H1 (cell line): ENCODE measurements around the gene EXOC2. TPM values are rescaled to one million over a fixed set of nuclear protein-coding genes. Genes with fewer than 3 reads are reported as not detected.

Experiments used
- CTCF ChIA-PET: fragments of 300-600 bp; sonication (Branson Sonifier 250); formaldehyde crosslinking; loops from one replicate; lab custom pipeline; 2021; ENCODE audit not compliant: partially characterized antibody; lab: Charles Lee
- POLR2A ChIA-PET: fragments of 300-600 bp; sonication (Branson Sonifier 250); formaldehyde crosslinking; loops from one replicate; lab custom pipeline; 2021; ENCODE audit warnings: inconsistent platforms; ENCODE audit not compliant: partially characterized antibody; lab: Charles Lee
- DNase-seq, 2 experiments: peaks; one replicate each; pipeline versions ENCODE4 v3.0.0 to v3.0.0-alpha.2; 2010 to 2022; ENCODE audit warnings: low spot score in 2 of 2, low read depth in 1 of 2, mixed read lengths in 1 of 2
- FAIRE-seq: peaks from 2 replicates; lab custom pipeline; 2011; peaks lifted over from hg19 to GRCh38; lab: Jason Lieb, UNC
- H2AFZ ChIP-seq: 2 replicates; pipeline ENCODE4 v1.8.1; 2012; ENCODE audit warnings: low read length, inconsistent platforms
- H2AK5ac ChIP-seq: 2 replicates; pipeline ENCODE4 v1.6.1; 2013; ENCODE audit warnings: low read depth, low read length
- H2BK120ac ChIP-seq: replicated peaks from 2 replicates; pipeline ENCODE3; 2013; ENCODE audit warnings: low read depth, low read length, inconsistent platforms
- H2BK12ac ChIP-seq: 2 replicates; pipeline ENCODE4 v1.6.1; 2013; ENCODE audit warnings: low read depth, low read length
- H2BK15ac ChIP-seq: 2 replicates; pipeline ENCODE4 v1.6.1; 2013; ENCODE audit warnings: low read length
- H2BK20ac ChIP-seq: 2 replicates; pipeline ENCODE4 v1.6.1; 2013; ENCODE audit warnings: low read length
- H2BK5ac ChIP-seq: 2 replicates; pipeline ENCODE4 v1.6.1; 2013; ENCODE audit warnings: low read depth, low read length
- H3K14ac ChIP-seq: 2 replicates; pipeline ENCODE4 v1.6.1; 2013; ENCODE audit warnings: inconsistent platforms; ENCODE audit not compliant: insufficient read length
- H3K18ac ChIP-seq: 2 replicates; pipeline ENCODE4 v1.6.1; 2013; ENCODE audit warnings: low read length; ENCODE audit errors: extremely low read depth
- H3K23ac ChIP-seq: 2 replicates; pipeline ENCODE4 v1.6.1; 2013; ENCODE audit warnings: inconsistent platforms; ENCODE audit not compliant: insufficient read length
- H3K23me2 ChIP-seq: 2 replicates; pipeline ENCODE4 v1.6.1; 2013; ENCODE audit warnings: low read depth, low read length
- H3K27ac ChIP-seq: 2 replicates; pipeline ENCODE4 v1.6.1; 2011; ENCODE audit warnings: low read depth, low read length, inconsistent platforms
- H3K27me3 ChIP-seq, 4 experiments: replicated peaks in 1 of 4; 1 replicate in 1 of 4; 2 replicates in 3 of 4; pipeline versions ENCODE4 v1.6.1 to v1.8.1; 2011 to 2013; ENCODE audit warnings: low read length in 3 of 4, mild to moderate bottlenecking in 3 of 4, inconsistent platforms in 2 of 4, mixed read lengths in 2 of 4, moderate library complexity in 1 of 4; ENCODE audit not compliant: control insufficient read depth in 3 of 4, insufficient read depth in 3 of 4; ENCODE audit errors: extremely low read depth in 1 of 4
- H3K36me3 ChIP-seq, 4 experiments: 2 replicates each; pipeline versions ENCODE4 v1.6.1 to v1.8.1; 2011 to 2013; ENCODE audit warnings: mild to moderate bottlenecking in 4 of 4, low read length in 3 of 4, moderate library complexity in 2 of 4, control low read depth in 1 of 4, inconsistent platforms in 1 of 4; ENCODE audit not compliant: insufficient read depth in 4 of 4, control insufficient read depth in 2 of 4
- H3K4ac ChIP-seq: replicated peaks from 2 replicates; pipeline ENCODE3; 2013; ENCODE audit warnings: low read length, low read depth, mixed read lengths, inconsistent platforms; ENCODE audit not compliant: insufficient read length
- H3K4me1 ChIP-seq, 4 experiments: replicated peaks in 1 of 4; 1 replicate in 1 of 4; 2 replicates in 3 of 4; pipeline versions ENCODE4 v1.6.1 to v1.8.1; 2011 to 2013; ENCODE audit warnings: low read length in 3 of 4, inconsistent platforms in 2 of 4, mixed read lengths in 1 of 4; ENCODE audit not compliant: insufficient read depth in 4 of 4, control insufficient read depth in 3 of 4
- H3K4me2 ChIP-seq, 2 experiments: 2 replicates each; pipeline versions ENCODE4 v1.6.1 to v1.8.1; 2011 to 2013; ENCODE audit warnings: low read depth in 2 of 2, low read length in 2 of 2, control low read depth in 1 of 2, inconsistent platforms in 1 of 2, mild to moderate bottlenecking in 1 of 2; ENCODE audit not compliant: insufficient read depth in 1 of 2
- H3K4me3 ChIP-seq, 4 experiments: fragments of 200-600, 300-600 bp in 1 of 4; sonication (generic), shearing (Covaris generic), sonication (Bioruptor Twin) in 1 of 4; 2 replicates each; pipeline versions ENCODE4 v1.5.1 to v1.8.1; 2011 to 2016; ENCODE audit warnings: low read length in 4 of 4, low read depth in 3 of 4, control low read depth in 2 of 4, inconsistent platforms in 2 of 4, mild to moderate bottlenecking in 2 of 4, mixed read lengths in 1 of 4, moderate library complexity in 1 of 4; ENCODE audit not compliant: insufficient read depth in 2 of 4; ENCODE audit errors: extremely low read depth in 1 of 4
- H3K56ac ChIP-seq: replicated peaks from 2 replicates; pipeline ENCODE3; 2013; ENCODE audit warnings: low read depth, mild to moderate bottlenecking, mixed read lengths, low read length, inconsistent platforms; ENCODE audit not compliant: insufficient read length
- H3K79me1 ChIP-seq: 2 replicates; pipeline ENCODE4 v1.6.1; 2013; ENCODE audit warnings: low read depth, low read length, control low read depth
- H3K79me2 ChIP-seq, 2 experiments: 2 replicates each; pipeline versions ENCODE4 v1.6.1 to v1.8.1; 2012 to 2013; ENCODE audit warnings: low read length in 2 of 2, mild to moderate bottlenecking in 2 of 2, inconsistent platforms in 1 of 2; ENCODE audit not compliant: insufficient read depth in 2 of 2, control insufficient read depth in 1 of 2
- H3K9ac ChIP-seq, 4 experiments: replicated peaks in 1 of 4; 1 replicate in 1 of 4; 2 replicates in 3 of 4; pipeline versions ENCODE4 v1.6.1 to v1.8.1; 2011 to 2013; ENCODE audit warnings: low read depth in 3 of 4, low read length in 3 of 4, control low read depth in 2 of 4, mild to moderate bottlenecking in 2 of 4, moderate library complexity in 2 of 4, inconsistent platforms in 1 of 4; ENCODE audit errors: extremely low read depth in 1 of 4
- H3K9me3 ChIP-seq, 2 experiments: 2 replicates each; pipeline versions ENCODE4 v1.6.1 to v1.8.1; 2012 to 2013; ENCODE audit warnings: mild to moderate bottlenecking in 2 of 2, moderate library complexity in 2 of 2, control low read depth in 1 of 2, inconsistent platforms in 1 of 2, low read depth in 1 of 2, low read length in 1 of 2, mixed read lengths in 1 of 2; ENCODE audit not compliant: insufficient read depth in 2 of 2
- H4K20me1 ChIP-seq, 2 experiments: replicated peaks in 1 of 2; 2 replicates each; pipeline versions ENCODE3 to v1.8.1; 2011 to 2013; ENCODE audit warnings: inconsistent platforms in 2 of 2, low read length in 2 of 2, mild to moderate bottlenecking in 1 of 2; ENCODE audit not compliant: insufficient read depth in 2 of 2, control insufficient read depth in 1 of 2
- H4K5ac ChIP-seq: 2 replicates; pipeline ENCODE4 v1.6.1; 2013; ENCODE audit warnings: low read length, low read depth, mixed read lengths, inconsistent platforms; ENCODE audit not compliant: insufficient read length
- H4K8ac ChIP-seq: 2 replicates; pipeline ENCODE4 v1.8.0; 2013; ENCODE audit warnings: mild to moderate bottlenecking, moderate library complexity, low read length, inconsistent platforms; ENCODE audit not compliant: insufficient read depth; ENCODE audit errors: extremely low read depth
- H4K91ac ChIP-seq: replicated peaks from 2 replicates; pipeline ENCODE3; 2013; ENCODE audit warnings: low read length, mixed read lengths, inconsistent platforms; ENCODE audit not compliant: insufficient read length
- CEBPB ChIP-seq: IDR thresholded peaks from 2 replicates; pipeline ENCODE4 v1.6.1; 2012; ENCODE audit warnings: low read depth, low read length
- CHD2 ChIP-seq: IDR thresholded peaks from 2 replicates; pipeline ENCODE4 v1.6.1; 2012; ENCODE audit warnings: low read length, improper control_type of control experiment
- CTBP2 ChIP-seq: IDR thresholded peaks from 2 replicates; pipeline ENCODE4 v1.7.0; 2011; ENCODE audit warnings: borderline replicate concordance, mild to moderate bottlenecking, moderate library complexity, mixed read lengths, low read length; ENCODE audit not compliant: insufficient read depth, insufficient read length
- GABPA ChIP-seq: IDR thresholded peaks from 2 replicates; pipeline ENCODE4 v1.6.1; 2011; ENCODE audit warnings: mild to moderate bottlenecking, low read length, moderate library complexity, borderline replicate concordance; ENCODE audit not compliant: insufficient read depth
- KDM1A ChIP-seq: fragments of 200-600, 300-600 bp; sonication (generic); IDR thresholded peaks from 2 replicates; pipeline ENCODE4 v1.7.1; 2016; ENCODE audit warnings: mild to moderate bottlenecking, low read length, borderline replicate concordance
- KDM4A ChIP-seq: IDR thresholded peaks from one replicate; pipeline ENCODE4 v1.7.1; 2012; ENCODE audit warnings: low read depth, mild to moderate bottlenecking, moderate library complexity, low read length, inconsistent platforms; ENCODE audit not compliant: severe bottlenecking
- NANOG ChIP-seq: IDR thresholded peaks from 2 replicates; pipeline ENCODE4 v1.6.1; 2011; ENCODE audit warnings: low read length, low read depth, mild to moderate bottlenecking, inconsistent platforms; ENCODE audit not compliant: insufficient read depth, poor library complexity, severe bottlenecking
- POU5F1 ChIP-seq: IDR thresholded peaks from 2 replicates; pipeline ENCODE4 v1.6.1; 2011; ENCODE audit warnings: low read depth, mild to moderate bottlenecking, low read length, moderate library complexity
- RBBP5 ChIP-seq: IDR thresholded peaks from 2 replicates; pipeline ENCODE4 v1.7.1; 2012; ENCODE audit warnings: low read depth, mild to moderate bottlenecking, inconsistent platforms, low read length, moderate library complexity, borderline replicate concordance
- RFX5 ChIP-seq: IDR thresholded peaks from 2 replicates; pipeline ENCODE4 v1.6.1; 2011; ENCODE audit warnings: low read depth, low read length, improper control_type of control experiment, borderline replicate concordance
- RXRA ChIP-seq: IDR thresholded peaks from 2 replicates; pipeline ENCODE4 v1.6.1; 2011; ENCODE audit warnings: low read depth, mild to moderate bottlenecking, low read length, moderate library complexity; ENCODE audit not compliant: insufficient read depth
- SP2 ChIP-seq: IDR thresholded peaks from 2 replicates; pipeline ENCODE4 v1.6.1; 2012; ENCODE audit warnings: mild to moderate bottlenecking, low read length, inconsistent platforms
- TAF1 ChIP-seq: IDR thresholded peaks from 2 replicates; pipeline ENCODE4 v1.6.1; 2011; ENCODE audit warnings: mild to moderate bottlenecking, low read depth, low read length
- TBP ChIP-seq: IDR thresholded peaks from 2 replicates; pipeline ENCODE4 v1.6.1; 2011; ENCODE audit warnings: low read depth, low read length, improper control_type of control experiment
- polyA plus RNA-seq, 7 experiments: library from polyadenylated mRNA; depleted of rRNA in 3 of 7; stranded (reverse) in 5 of 7; unstranded in 2 of 7; fragments of >200 nt in 5 of 7; fragments of 200-250 nt in 2 of 7; gene quantifications; 1 replicate in 5 of 7; 2 replicates in 1 of 7; 4 replicates in 1 of 7; pipeline versions ENCODE4 v1.2.1 to v1.2.3, GENCODE V29; 2011 to 2013; ENCODE audit warnings: missing spikeins in 2 of 7, mixed read lengths in 2 of 7
- total RNA-seq: library from RNA; stranded (reverse); fragmentation: NEBNext Ultra II Directional; extraction: Animal tissue kit (Norgen Biotek cat#: 25700); gene quantifications from 2 replicates; pipeline ENCODE4 v1.2.1, GENCODE V29; 2021
- TF ChIP-seq, protein P1 (sequence below): IDR thresholded peaks from 2 replicates; pipeline ENCODE4 v1.6.1; 2011; ENCODE audit warnings: low read depth, mild to moderate bottlenecking, low read length; ENCODE audit not compliant: insufficient read depth

Gene EXOC2
- total and polyA plus RNA-seq, 2 of the 8 experiments (the other 6 are each of a cell fraction or from before 2014, with no cell fraction given) = 25.5 to 44.4 TPM

DNA sequence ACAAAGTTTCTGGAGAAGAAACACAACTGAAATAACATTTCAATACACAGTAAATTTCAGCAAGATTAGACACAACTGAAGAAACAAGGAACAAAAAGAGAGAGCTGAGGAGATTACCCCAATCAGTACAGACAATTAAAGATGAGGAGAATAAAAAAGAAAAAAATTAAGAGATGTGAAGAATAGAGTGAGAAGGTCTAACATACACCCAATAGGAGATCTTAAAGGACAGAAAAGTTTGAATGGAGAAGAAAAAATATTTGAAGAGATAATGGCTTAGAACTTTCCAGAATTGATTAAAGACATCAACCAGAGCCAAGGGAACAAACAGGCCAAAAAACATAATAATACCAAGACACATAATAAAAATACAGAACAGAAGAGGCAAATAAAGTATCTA is 152.4 kb downstream of the EXOC2 start:
- no peak overlapping the region for H2BK20ac ChIP-seq
- TF ChIP-seq, protein P1, sequence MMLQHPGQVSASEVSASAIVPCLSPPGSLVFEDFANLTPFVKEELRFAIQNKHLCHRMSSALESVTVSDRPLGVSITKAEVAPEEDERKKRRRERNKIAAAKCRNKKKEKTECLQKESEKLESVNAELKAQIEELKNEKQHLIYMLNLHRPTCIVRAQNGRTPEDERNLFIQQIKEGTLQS = no peak
- TF ChIP-seq CHD2 = no peak
- TF ChIP-seq TBP = no peak
- no peak for TF ChIP-seq RFX5
- TF ChIP-seq NANOG = no peak
- TF ChIP-seq CEBPB = no peak
- TF ChIP-seq GABPA = no peak
- no peak for TF ChIP-seq RXRA
- TF ChIP-seq SP2 = no peak
- no peak for TF ChIP-seq TAF1
- no peak for TF ChIP-seq CTBP2
- TF ChIP-seq KDM4A = no peak
- TF ChIP-seq KDM1A = no peak
- no peak for TF ChIP-seq RBBP5
- TF ChIP-seq POU5F1 = no peak

More for the DNA sequence above, 152.4 kb downstream of the EXOC2 start:
- no peaks in the 10 kb centered on the region for H3K27me3 ChIP-seq
- no peak overlapping the region for H3K4me3 ChIP-seq
- H3K79me1 ChIP-seq = no peaks in the 10 kb centered on the region
- H3K14ac ChIP-seq = no peak overlapping the region
- FAIRE-seq = no peak
- no peak overlapping the region for H2BK15ac ChIP-seq
- no peak overlapping the region for H2BK5ac ChIP-seq
- peaks cover 0 to 3% of the 10 kb centered on the region in 2 experiments; a peak in 1 of 4 replicates for H3K9me3 ChIP-seq
- DNase-seq = no peak
- H3K4ac ChIP-seq = no peak overlapping the region
- H3K9ac ChIP-seq = no peak overlapping the region
- CTCF ChIA-PET = no interaction called here
- H3K18ac ChIP-seq = no peak overlapping the region
- no peaks in the 10 kb centered on the region for H3K4me1 ChIP-seq
- H3K79me2 ChIP-seq = no peaks in the 10 kb centered on the region
- no peak overlapping the region for H3K4me2 ChIP-seq
- no peak overlapping the region for H4K5ac ChIP-seq
- POLR2A ChIA-PET = no interaction called here
- H2BK120ac ChIP-seq = no peak overlapping the region
- H2BK12ac ChIP-seq = no peak overlapping the region
- no peak overlapping the region for H3K23ac ChIP-seq
- no peak overlapping the region for H3K56ac ChIP-seq
- H4K8ac ChIP-seq = no peak overlapping the region
- H3K36me3 ChIP-seq = peaks cover 4 to 25% (median 16%) of the 10 kb centered on the region in 4 experiments; a peak in 7 of 8 replicates
- H2AK5ac ChIP-seq = no peak overlapping the region
- no peaks in the 10 kb centered on the region for H3K23me2 ChIP-seq
- H4K91ac ChIP-seq = no peak overlapping the region
- no peak overlapping the region for H2AFZ ChIP-seq
- no peak overlapping the region for H3K27ac ChIP-seq
- no peaks in the 10 kb centered on the region for H4K20me1 ChIP-seq
